Thyroid gland (tissue), 4 donors: Measurements from ENCODE around the gene FUNDC2.
"Not testable (repeated sequence)": the region's sequence is repeated elsewhere in the genome, so short reads cannot be mapped to it uniquely, and the experiment has no call there.

ENCODE experiments used
- POLR2A ChIP-seq, 2 donors: fragments of 450-650 bp; IDR thresholded peaks; one replicate each; pipeline ENCODE4 v1.6.1; 2017; ENCODE audit warnings: antibody characterized with exemption in 2 of 2, mild to moderate bottlenecking in 2 of 2, moderate library complexity in 1 of 2
- TF ChIP-seq, protein P1 (sequence below), 6 experiments: fragments of 200-600 bp in 3 of 6; fragments of 450-650 bp in 3 of 6; sonication (generic) in 3 of 6; IDR thresholded peaks; one replicate each; pipeline ENCODE4 v1.5.1; 2016 to 2019; ENCODE audit warnings: antibody characterized with exemption in 6 of 6, mild to moderate bottlenecking in 2 of 6, inconsistent platforms in 1 of 6, moderate library complexity in 1 of 6

DNA sequence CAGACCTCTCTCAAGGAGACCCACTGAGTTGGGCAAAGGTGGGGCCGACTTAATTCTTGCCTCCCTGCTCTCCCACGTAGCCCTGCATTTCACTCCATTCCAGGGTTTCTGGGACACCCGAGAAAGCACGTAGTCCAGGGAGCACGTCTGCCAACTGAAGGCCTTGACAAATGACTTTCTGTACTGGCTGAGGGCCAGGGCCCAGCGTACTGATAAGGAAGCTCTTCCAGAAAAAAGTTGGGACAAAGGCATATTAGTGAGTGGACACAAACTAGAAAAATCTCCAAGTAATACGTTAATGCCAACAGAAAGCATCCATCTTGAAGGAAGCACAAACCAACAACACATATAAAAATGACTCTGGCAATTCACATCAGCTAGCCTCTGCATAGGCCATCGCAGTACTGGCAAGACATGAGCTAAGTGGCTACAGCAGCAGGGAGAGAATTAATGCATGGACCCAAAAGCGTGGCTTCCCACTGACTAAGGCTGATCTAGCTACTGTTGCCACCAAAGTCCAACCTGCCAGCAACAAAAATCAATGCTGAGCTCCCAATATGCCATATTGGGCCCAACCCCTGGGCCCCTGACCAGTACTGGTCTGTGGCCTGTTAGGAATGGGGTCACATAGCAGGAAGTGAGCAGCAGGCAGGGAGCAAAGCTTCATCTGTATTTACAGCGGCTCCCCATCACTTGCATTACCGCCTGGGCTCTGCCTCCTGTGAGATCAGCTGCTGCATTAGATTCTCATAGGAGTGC lies 19.6 kb upstream of the FUNDC2 start:
- TF ChIP-seq, protein P1, sequence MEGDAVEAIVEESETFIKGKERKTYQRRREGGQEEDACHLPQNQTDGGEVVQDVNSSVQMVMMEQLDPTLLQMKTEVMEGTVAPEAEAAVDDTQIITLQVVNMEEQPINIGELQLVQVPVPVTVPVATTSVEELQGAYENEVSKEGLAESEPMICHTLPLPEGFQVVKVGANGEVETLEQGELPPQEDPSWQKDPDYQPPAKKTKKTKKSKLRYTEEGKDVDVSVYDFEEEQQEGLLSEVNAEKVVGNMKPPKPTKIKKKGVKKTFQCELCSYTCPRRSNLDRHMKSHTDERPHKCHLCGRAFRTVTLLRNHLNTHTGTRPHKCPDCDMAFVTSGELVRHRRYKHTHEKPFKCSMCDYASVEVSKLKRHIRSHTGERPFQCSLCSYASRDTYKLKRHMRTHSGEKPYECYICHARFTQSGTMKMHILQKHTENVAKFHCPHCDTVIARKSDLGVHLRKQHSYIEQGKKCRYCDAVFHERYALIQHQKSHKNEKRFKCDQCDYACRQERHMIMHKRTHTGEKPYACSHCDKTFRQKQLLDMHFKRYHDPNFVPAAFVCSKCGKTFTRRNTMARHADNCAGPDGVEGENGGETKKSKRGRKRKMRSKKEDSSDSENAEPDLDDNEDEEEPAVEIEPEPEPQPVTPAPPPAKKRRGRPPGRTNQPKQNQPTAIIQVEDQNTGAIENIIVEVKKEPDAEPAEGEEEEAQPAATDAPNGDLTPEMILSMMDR (IDR thresholded peaks at IDR 0.05) = not testable (repeated sequence)
- not testable (repeated sequence) for TF ChIP-seq POLR2A (IDR thresholded peaks at IDR 0.05)
